ENCODE measurements around the gene MTSS2. TPM values are rescaled to one million over a fixed set of nuclear protein-coding genes. Genes with fewer than 3 reads are reported as not detected.

MTSS2 gene
- total and polyA plus RNA-seq, 2 donors from 2014 or later = 19.2 to 33.0 TPM

DNA sequence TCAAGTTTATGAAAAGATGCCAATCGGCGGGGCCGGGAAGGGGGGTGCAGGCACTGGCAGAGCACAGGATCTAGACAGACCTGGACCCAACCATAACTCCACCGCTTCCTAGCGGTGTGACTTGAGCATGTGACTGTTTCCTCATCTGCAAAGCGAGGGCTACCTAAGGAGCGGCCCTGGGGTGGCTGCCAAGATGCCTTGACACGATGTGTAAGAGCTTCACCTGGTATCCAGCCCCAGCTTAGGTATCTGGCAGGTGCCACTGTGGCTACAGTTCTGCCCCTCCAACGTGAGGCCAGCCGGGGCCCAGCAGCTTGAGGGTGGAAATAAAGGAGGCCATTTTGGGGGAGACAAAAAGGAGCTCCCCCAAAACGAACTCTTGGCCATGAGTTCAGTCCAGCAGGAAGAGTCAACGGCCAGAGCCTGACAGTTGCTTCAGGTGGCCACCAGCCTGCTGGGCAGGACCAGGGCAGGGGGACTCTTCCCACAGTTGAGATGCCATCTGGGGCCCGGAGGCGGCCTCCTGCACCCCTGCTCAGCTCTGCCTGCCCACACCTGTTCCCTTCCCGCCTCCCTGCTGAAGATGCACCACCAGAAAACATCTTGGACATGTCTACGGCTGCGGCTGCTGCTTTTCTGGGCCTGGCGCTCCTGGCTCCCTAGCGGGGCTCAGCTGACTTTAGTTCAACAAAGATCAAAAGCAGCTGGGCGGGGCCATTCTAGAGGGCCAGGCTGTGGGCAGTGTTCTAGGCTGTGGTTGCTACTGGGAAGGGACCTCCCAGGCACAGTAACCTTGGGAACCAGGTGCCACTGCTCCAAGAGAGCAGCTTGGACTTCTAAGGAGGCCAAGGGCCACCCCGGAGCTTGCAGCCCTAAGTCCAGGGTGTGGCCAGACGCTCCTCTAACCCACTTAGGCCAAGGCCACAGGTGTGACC, 3.4 kb upstream of the MTSS2 start:
- Histone ChIP-seq H3K4me3 (ENCODE audit: low read length in 3 of 3) (no peak overlapping the region), H3K9ac (ENCODE audit: low read length in 3 of 3) (no peak overlapping the region), H3K27ac (ENCODE audit: low read depth in 2 of 2, low read length in 2 of 2) (peak overlapping the region; percentile 9 to 32), H3K4me1 (ENCODE audit: control insufficient read depth in 2 of 3, insufficient read depth in 2 of 3, low read depth in 1 of 3, low read length in 3 of 3) (peaks cover 0 to 70% (median 14%) of the 10 kb centered on the region in 3 donors), H3K27me3 (ENCODE audit: control insufficient read depth, insufficient read depth, low read length) (no peaks in the 10 kb centered on the region), H3K9me3 (ENCODE audit: control insufficient read depth in 2 of 3, insufficient read depth in 1 of 3, low read length in 3 of 3) (no peaks in the 10 kb centered on the region), H3K36me3 (ENCODE audit: control insufficient read depth in 2 of 3, insufficient read depth in 3 of 3, low read length in 3 of 3) (no peaks in the 10 kb centered on the region)
- intact Hi-C loops (cut with DNase I) = no loop called here
- FAIRE-seq (no peak), DNase-seq (peak in 2 of 5 donors; percentile 55 to 63)
- TF ChIP-seq, protein P1, sequence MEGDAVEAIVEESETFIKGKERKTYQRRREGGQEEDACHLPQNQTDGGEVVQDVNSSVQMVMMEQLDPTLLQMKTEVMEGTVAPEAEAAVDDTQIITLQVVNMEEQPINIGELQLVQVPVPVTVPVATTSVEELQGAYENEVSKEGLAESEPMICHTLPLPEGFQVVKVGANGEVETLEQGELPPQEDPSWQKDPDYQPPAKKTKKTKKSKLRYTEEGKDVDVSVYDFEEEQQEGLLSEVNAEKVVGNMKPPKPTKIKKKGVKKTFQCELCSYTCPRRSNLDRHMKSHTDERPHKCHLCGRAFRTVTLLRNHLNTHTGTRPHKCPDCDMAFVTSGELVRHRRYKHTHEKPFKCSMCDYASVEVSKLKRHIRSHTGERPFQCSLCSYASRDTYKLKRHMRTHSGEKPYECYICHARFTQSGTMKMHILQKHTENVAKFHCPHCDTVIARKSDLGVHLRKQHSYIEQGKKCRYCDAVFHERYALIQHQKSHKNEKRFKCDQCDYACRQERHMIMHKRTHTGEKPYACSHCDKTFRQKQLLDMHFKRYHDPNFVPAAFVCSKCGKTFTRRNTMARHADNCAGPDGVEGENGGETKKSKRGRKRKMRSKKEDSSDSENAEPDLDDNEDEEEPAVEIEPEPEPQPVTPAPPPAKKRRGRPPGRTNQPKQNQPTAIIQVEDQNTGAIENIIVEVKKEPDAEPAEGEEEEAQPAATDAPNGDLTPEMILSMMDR (IDR thresholded peaks at IDR 0.05; ENCODE audit: borderline replicate concordance, extremely low read depth, insufficient read depth) = no peak

DNA sequence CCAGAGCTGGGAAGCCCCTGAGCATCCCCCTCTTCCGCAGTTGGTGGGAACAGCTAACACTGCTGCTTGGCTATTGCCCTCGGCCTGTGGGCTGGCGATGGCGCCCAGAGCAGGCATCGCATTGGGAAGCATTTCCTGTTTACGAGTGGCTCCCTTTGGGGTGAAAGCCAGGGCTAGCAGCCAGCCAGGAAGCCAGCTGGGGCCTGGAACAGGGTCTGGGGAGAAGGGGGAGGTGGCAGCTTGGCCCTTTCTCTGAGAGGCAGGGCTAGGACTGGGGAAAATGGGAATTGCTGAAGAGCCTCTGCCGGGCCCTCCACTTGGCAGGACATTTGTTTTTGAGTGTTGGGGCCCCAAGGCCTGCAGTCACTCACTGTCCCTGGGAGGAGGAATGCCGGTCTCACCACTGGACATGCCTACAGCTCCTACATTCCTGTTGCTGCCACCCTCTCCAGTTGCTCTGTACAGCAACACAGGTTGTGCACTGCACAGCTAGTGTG, 2.4 kb upstream of the MTSS2 start:
- intact Hi-C loops (cut with DNase I) = no loop called here
- Histone ChIP-seq H3K27ac (ENCODE audit: low read depth in 2 of 2, low read length in 2 of 2) (peak overlapping the region; percentile 43 to 73), H3K4me3 (ENCODE audit: low read length in 3 of 3) (no peak overlapping the region), H3K4me1 (ENCODE audit: control insufficient read depth in 2 of 3, insufficient read depth in 2 of 3, low read depth in 1 of 3, low read length in 3 of 3) (peaks cover 0 to 67% (median 14%) of the 10 kb centered on the region in 3 donors), H3K36me3 (ENCODE audit: control insufficient read depth in 2 of 3, insufficient read depth in 3 of 3, low read length in 3 of 3) (no peaks in the 10 kb centered on the region), H3K9me3 (ENCODE audit: control insufficient read depth in 2 of 3, insufficient read depth in 1 of 3, low read length in 3 of 3) (no peaks in the 10 kb centered on the region), H3K9ac (ENCODE audit: low read length in 3 of 3) (no peak overlapping the region), H3K27me3 (ENCODE audit: control insufficient read depth, insufficient read depth, low read length) (no peaks in the 10 kb centered on the region)
- FAIRE-seq = no peak
- peak in 3 of 5 donors; percentile 53 to 86 (median 54) for DNase-seq
- TF ChIP-seq, protein P1 (IDR thresholded peaks at IDR 0.05; ENCODE audit: borderline replicate concordance, extremely low read depth, insufficient read depth) = no peak

DNA sequence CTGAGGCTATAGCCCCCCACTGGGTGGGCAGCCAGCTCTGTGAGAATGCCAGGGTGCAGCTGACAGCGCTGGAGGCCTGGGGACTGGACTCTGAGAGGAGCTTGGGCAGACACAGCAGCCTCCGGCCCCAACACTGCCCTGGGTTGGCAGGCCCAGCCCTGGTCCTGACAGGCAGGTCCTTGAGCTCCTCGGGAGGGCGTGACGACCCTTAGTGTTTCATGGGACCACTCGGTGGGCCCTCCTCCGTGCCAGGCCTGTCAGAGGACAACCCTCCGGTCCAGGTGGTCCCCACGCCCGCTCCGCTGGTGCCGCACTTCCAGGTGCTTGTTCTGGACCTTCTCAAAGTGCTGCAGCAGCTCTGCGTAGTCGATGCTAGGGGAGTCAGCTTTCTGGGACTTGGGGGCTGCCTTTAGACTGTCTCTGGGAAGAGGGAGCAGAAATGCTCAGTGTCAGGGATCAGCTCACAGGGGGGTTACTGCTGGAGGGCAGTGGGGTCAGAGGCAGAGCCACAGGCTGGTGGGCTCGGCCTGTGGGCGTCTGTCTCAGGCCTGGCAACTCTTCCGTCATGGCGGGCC, 1.9 kb upstream of the MTSS2 start:
- no peak for FAIRE-seq
- TF ChIP-seq, protein P1 (IDR thresholded peaks at IDR 0.05; ENCODE audit: borderline replicate concordance, extremely low read depth, insufficient read depth) = no peak
- H3K27ac ChIP-seq (ENCODE audit: low read depth in 2 of 2, low read length in 2 of 2) = peak overlapping the region; percentile 43 to 73
- H3K4me1 ChIP-seq (ENCODE audit: control insufficient read depth in 2 of 3, insufficient read depth in 2 of 3, low read depth in 1 of 3, low read length in 3 of 3) = peaks cover 0 to 68% (median 14%) of the 10 kb centered on the region in 3 donors
- H3K9ac ChIP-seq (ENCODE audit: low read length in 3 of 3) = no peak overlapping the region
- no peaks in the 10 kb centered on the region for H3K9me3 ChIP-seq (ENCODE audit: control insufficient read depth in 2 of 3, insufficient read depth in 1 of 3, low read length in 3 of 3)
- H3K4me3 ChIP-seq (ENCODE audit: low read length in 3 of 3) = no peak overlapping the region
- intact Hi-C loops (cut with DNase I) = no loop called here
- no peaks in the 10 kb centered on the region for H3K27me3 ChIP-seq (ENCODE audit: control insufficient read depth, insufficient read depth, low read length)
- no peaks in the 10 kb centered on the region for H3K36me3 ChIP-seq (ENCODE audit: control insufficient read depth in 2 of 3, insufficient read depth in 3 of 3, low read length in 3 of 3)
- peak in 2 of 5 donors; percentile 62 to 80 for DNase-seq

All from kidney (tissue), 14 donors.